Erythroblast (primary cell): ENCODE data around the gene ZBTB20.
"Not testable (repeated sequence)": the region's sequence is repeated elsewhere in the genome, so short reads cannot be mapped to it uniquely, and the experiment has no call there.

Experiments
- GATA1 ChIP-seq: IDR thresholded peaks from 2 replicates; pipeline ENCODE4 v1.6.1; 2011; ENCODE audit warnings: low read depth, mild to moderate bottlenecking, control low read depth, low read length, moderate library complexity
- POLR2A ChIP-seq: IDR thresholded peaks from 2 replicates; pipeline ENCODE4 v1.6.1; 2011; ENCODE audit warnings: mild to moderate bottlenecking, low read length

DNA sequence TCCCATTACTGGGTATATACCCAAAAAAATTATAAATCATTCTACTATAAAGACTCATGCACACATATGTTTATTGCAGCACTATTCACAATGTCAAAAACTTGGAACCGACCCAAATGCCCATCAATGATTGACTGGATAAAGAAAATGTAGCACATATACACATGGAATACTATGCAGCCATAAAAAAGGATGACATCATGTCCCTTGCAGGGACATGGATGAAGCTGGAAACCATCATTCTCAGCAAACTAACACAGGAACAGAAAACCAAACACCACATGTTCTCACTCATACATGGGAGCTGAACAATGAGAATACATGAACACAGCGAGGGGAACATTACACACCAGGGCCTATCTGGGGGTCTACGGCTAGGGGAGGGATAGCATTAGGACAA is 467.3 kb downstream of the ZBTB20 start:
- not testable (repeated sequence) for TF ChIP-seq POLR2A, GATA1
